Hepatocyte (in vitro differentiated cells): ENCODE data around the gene MAP4.

Experiments
- EZH2phosphoT487 ChIP-seq: fragments of 200-600 bp; sonication (generic); IDR thresholded peaks from one replicate; pipeline ENCODE4 v1.6.1; 2018; ENCODE audit warnings: antibody characterized with exemption, mild to moderate bottlenecking, low read depth, moderate library complexity; ENCODE audit not compliant: unreplicated experiment, severe bottlenecking
- TF ChIP-seq, protein P1 (sequence below): fragments of 200-600 bp; sonication (generic); IDR thresholded peaks from 2 replicates; pipeline ENCODE4 v1.5.1; 2016; ENCODE audit warnings: antibody characterized with exemption, mild to moderate bottlenecking; ENCODE audit not compliant: poor library complexity

DNA sequence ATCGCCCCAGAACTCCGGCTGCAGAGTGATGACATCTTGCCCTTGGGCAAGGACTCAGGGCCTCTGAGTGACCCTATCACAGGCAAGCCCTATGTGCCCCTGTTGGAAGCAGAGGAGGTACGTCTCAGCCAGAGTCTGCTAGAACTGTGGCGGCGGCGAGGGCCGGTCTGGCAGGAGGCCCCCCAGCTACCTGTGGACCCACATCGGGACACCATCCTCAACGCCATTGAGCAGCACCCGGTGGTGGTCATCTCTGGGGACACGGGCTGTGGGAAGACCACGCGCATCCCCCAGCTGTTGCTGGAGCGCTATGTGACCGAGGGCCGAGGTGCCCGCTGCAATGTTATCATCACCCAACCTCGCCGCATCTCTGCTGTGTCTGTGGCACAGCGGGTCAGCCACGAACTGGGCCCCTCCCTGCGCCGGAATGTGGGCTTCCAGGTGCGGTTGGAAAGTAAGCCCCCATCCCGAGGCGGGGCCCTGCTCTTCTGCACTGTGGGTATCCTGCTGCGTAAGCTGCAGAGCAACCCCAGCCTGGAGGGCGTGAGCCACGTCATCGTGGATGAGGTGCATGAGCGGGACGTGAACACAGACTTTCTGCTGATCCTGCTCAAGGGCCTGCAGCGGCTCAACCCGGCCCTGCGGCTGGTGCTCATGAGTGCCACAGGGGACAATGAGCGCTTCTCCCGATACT is 169.9 kb downstream of the MAP4 start:
- no peak for TF ChIP-seq EZH2phosphoT487
- TF ChIP-seq, protein P1, sequence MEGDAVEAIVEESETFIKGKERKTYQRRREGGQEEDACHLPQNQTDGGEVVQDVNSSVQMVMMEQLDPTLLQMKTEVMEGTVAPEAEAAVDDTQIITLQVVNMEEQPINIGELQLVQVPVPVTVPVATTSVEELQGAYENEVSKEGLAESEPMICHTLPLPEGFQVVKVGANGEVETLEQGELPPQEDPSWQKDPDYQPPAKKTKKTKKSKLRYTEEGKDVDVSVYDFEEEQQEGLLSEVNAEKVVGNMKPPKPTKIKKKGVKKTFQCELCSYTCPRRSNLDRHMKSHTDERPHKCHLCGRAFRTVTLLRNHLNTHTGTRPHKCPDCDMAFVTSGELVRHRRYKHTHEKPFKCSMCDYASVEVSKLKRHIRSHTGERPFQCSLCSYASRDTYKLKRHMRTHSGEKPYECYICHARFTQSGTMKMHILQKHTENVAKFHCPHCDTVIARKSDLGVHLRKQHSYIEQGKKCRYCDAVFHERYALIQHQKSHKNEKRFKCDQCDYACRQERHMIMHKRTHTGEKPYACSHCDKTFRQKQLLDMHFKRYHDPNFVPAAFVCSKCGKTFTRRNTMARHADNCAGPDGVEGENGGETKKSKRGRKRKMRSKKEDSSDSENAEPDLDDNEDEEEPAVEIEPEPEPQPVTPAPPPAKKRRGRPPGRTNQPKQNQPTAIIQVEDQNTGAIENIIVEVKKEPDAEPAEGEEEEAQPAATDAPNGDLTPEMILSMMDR = no peak
